Mucosa of rectum (tissue), 2 donors: Measurements from ENCODE around the gene STRN3.
"Not testable (repeated sequence)": the region's sequence is repeated elsewhere in the genome, so short reads cannot be mapped to it uniquely, and the experiment has no call there.

Experiments
- H3K27ac ChIP-seq, 2 donors: one replicate each; pipeline ENCODE4 v1.7.0; 2013; ENCODE audit warnings: inconsistent platforms in 2 of 2, low read depth in 2 of 2, low read length in 2 of 2
- H3K27me3 ChIP-seq, 2 donors: one replicate each; pipeline ENCODE4 v1.7.0; 2013; ENCODE audit warnings: low read length in 2 of 2; ENCODE audit not compliant: control insufficient read depth in 2 of 2, insufficient read depth in 2 of 2
- H3K36me3 ChIP-seq, 2 donors: one replicate each; pipeline ENCODE4 v1.7.0; 2013; ENCODE audit warnings: low read length in 2 of 2; ENCODE audit not compliant: control insufficient read depth in 2 of 2, insufficient read depth in 2 of 2
- H3K4me1 ChIP-seq, 2 donors: one replicate each; pipeline ENCODE4 v1.7.0; 2013; ENCODE audit warnings: low read length in 2 of 2, mild to moderate bottlenecking in 1 of 2; ENCODE audit not compliant: control insufficient read depth in 2 of 2, insufficient read depth in 2 of 2
- H3K4me3 ChIP-seq, 2 donors: one replicate each; pipeline ENCODE4 v1.7.0; 2013; ENCODE audit warnings: low read length in 2 of 2
- H3K9ac ChIP-seq, 2 donors: one replicate each; pipeline ENCODE4 v1.7.0; 2013; ENCODE audit warnings: low read length in 2 of 2, low read depth in 1 of 2, mild to moderate bottlenecking in 1 of 2
- H3K9me3 ChIP-seq, 2 donors: one replicate each; pipeline ENCODE4 v1.7.0; 2013; ENCODE audit warnings: low read length in 2 of 2; ENCODE audit not compliant: control insufficient read depth in 2 of 2
- donor health status: healthy.
- donor health status: Normal muscosa, but diverticular disease.

The STRN3 gene

DNA sequence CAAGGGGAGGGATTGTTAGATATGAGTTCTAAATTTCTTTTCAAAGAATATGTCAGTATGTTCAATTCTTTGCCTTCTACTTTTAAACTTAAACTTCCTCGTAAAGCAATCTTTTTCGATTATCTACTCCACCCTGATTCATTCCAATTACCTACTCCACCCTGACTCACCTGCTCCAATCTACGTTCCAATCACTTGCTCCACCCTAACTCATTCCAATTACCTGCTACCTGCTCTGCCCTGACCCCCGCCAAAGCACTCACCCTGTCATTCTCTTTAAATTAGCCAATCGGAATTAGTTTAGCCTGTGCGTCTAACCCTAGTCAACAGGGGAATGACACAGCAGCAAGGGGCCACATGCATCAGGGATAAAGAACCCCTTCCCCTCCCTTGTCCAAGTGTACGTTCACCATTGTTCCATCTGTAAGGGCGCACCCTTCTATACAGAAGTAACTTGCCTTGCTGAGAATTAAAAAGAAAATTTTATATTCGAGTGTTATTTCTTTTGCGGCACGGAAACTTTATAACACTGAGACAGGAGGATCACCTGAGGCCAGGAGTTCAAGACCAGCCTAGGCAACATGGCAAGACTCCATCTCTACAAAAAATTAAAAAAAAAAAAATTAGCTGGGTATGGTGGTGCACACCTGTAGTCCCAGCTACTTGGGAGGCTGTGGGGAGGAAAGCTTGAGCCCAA is 54.0 kb downstream of the STRN3 start:
- H3K27ac ChIP-seq, H3K36me3 ChIP-seq, H3K4me1 ChIP-seq, H3K9ac ChIP-seq, H3K4me3 ChIP-seq, H3K27me3 ChIP-seq, H3K9me3 ChIP-seq: not testable (repeated sequence)

GRCh38 chr14:30971586-30971985 is 54.6 kb downstream of the STRN3 start:
- Histone ChIP-seq H3K36me3 (peaks cover 3 to 4% of the 10 kb centered on the region in 2 donors), H3K27ac (no peak overlapping the region), H3K4me1 (no peaks in the 10 kb centered on the region), H3K27me3 (no peaks in the 10 kb centered on the region), H3K9me3 (peaks cover 4% of the 10 kb centered on the region in 2 donors), H3K9ac (no peak overlapping the region), H3K4me3 (no peak overlapping the region)

DNA sequence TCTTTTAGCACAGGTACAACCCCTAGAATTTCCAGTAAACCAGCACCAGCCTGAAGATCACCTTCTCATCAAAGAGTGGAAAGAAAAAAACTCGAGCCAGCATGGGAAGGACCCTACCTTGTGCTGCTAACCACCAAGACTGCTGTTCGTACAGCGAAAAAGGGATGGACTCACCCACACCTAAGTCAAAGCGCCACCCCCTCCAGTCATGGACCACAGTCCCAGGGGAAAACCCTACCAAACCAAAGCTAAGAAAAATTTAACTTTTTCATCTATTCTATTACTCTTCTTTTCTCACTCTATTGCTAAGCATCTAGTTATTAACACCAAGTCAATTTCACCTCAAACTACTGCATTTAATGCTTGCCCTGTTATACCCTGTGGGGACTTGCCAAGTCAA is 56.4 kb downstream of the STRN3 start:
- H3K4me3 ChIP-seq, H3K27me3 ChIP-seq, H3K9ac ChIP-seq, H3K27ac ChIP-seq, H3K36me3 ChIP-seq, H3K4me1 ChIP-seq: not testable (repeated sequence)
- H3K9me3 ChIP-seq, result peaks cover 4 to 12% of the 10 kb centered on the region in 2 donors

DNA sequence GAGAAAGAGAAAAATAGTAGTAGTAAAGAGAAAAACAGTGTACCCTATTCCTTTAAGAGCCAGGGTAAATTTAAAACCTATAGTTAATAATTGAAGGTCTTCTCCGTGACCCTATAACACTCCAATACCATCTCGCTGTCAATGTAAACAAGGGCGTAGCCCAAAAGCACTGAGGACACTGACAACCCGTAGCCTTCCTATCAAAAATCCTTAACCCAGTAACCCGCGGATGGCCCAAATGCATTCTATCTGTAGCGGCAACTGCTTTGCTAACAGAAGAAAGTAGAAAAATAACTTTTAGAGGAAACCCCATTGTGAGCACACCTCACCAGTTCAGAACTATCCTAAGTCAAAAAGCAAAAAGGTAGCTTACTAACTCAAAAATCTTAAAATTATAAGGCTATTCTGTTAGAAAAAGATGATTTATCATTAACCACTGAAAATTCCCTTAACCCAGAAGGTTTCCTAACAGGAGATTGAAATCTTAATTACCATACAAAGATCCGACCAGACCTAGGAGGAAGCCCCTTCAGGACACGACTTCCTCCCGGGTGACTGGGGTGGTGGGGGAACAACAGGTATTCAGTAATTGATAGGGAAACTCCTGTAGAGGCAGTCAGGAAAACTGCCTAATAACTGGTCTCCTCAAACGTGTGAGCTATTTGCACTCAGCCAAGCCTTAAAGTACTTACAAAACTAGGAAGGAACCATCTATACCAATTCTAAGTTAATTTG is 58.6 kb downstream of the STRN3 start:
- not testable (repeated sequence) for H3K4me3 ChIP-seq, H3K36me3 ChIP-seq, H3K9ac ChIP-seq, H3K4me1 ChIP-seq, H3K27me3 ChIP-seq, H3K27ac ChIP-seq
- peaks cover 4 to 12% of the 10 kb centered on the region in 2 donors for H3K9me3 ChIP-seq

DNA sequence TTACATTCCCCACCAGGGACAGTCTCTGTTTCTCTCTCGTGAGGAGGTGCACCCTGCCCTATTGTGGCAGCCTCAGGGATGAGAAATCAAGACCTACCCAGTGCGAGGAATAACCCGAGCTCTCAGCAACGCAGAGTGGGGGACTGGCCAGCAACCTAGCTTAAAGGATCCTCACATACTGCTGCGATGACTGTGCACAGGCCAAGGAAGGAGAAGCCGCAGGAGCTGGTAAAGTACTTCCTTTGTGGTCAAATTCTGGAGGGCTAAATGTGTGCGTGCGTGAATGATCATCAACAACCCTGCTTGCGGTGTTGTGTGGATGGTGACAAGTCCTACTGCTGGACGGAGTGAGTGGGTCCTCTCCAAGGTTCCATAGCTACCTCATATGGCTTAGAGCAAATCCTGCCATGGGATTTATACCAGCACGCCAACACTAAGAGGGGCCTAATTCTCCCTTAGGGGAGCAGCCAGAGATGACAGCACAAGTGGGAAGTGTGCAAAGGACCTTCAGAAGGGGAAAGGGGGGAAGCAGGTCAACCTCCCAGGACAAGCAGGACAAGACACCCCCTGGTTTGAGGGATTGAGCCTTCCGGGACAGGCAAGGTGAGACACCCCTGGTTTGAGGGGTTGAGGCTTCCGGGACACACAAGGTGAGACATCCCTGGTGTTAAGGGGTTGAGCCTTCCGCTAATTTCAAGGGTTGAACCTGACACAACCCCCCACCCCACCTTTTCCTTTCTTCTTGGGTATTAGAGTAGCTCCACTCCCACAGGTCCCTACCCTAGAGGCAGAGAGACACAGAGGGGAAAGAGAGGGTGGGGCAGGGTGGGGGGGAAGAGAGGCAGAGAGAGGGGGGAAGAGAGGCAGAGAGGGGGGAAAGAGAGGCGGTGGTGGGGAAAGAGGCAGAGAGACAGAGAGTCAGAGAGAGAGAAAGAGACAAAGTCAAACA is 59.5 kb downstream of the STRN3 start:
- no peaks in the 10 kb centered on the region for H3K4me1 ChIP-seq
- no peak overlapping the region for H3K27ac ChIP-seq
- H3K27me3 ChIP-seq, result no peaks in the 10 kb centered on the region
- peaks cover 7 to 9% of the 10 kb centered on the region in 2 donors for H3K36me3 ChIP-seq
- H3K9ac ChIP-seq, result no peak overlapping the region
- H3K9me3 ChIP-seq, result peaks cover 4 to 12% of the 10 kb centered on the region in 2 donors
- H3K4me3 ChIP-seq, result no peak overlapping the region

DNA sequence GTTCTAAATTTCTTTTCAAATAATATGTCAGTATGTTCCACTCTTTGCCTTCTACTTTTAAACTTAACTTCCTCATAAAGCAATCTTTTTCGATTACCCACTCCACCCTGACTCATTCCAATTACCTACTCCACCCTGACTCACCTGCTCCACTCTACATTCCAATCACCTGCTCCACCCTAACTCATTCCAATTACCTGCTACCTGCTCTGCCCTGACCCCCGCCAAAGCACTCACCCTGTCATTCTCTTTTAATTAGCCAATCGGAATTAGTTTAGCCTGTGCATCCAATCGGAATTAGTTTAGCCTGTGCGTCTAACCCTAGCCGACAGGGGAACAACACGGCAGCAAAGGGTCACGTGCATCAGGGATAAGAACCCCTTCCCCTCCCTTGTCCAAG is 60.3 kb downstream of the STRN3 start:
- not testable (repeated sequence) for H3K9ac ChIP-seq, H3K27ac ChIP-seq, H3K4me3 ChIP-seq, H3K4me1 ChIP-seq, H3K36me3 ChIP-seq, H3K27me3 ChIP-seq
- H3K9me3 ChIP-seq, result peaks cover 4 to 12% of the 10 kb centered on the region in 2 donors

- not testable (repeated sequence) for H3K4me1 ChIP-seq, H3K9ac ChIP-seq, H3K27me3 ChIP-seq, H3K4me3 ChIP-seq, H3K36me3 ChIP-seq, H3K27ac ChIP-seq
- peaks cover 4 to 12% of the 10 kb centered on the region in 2 donors for H3K9me3 ChIP-seq
These were observed 63.6 kb downstream of the STRN3 start for GRCh38 chr14:30962537-30962936.

DNA sequence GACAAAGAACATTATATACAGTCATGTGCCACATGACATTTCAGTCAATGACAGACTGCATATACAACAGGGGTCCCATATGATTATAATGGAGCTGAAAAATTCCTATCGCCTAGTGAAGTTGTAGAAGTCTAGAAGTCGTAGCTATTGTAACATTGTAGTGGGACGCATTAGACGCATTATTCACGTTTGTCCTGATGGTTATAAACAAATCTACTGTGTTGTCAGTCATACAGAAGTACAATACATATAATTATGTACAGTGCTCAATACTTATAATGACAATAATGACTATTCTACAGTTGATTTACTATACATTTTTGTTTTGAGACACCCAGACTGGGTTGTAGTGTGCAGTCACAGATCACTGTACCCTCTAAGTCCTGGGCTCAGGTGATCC is 64.8 kb downstream of the STRN3 start:
- H3K4me1 ChIP-seq, result no peaks in the 10 kb centered on the region
- H3K36me3 ChIP-seq, result peaks cover under 1 to 5% of the 10 kb centered on the region in 2 donors
- no peak overlapping the region for H3K27ac ChIP-seq
- peaks cover 0 to 5% of the 10 kb centered on the region in 2 donors for H3K9me3 ChIP-seq
- no peaks in the 10 kb centered on the region for H3K27me3 ChIP-seq
- no peak overlapping the region for H3K9ac ChIP-seq
- no peak overlapping the region for H3K4me3 ChIP-seq

DNA sequence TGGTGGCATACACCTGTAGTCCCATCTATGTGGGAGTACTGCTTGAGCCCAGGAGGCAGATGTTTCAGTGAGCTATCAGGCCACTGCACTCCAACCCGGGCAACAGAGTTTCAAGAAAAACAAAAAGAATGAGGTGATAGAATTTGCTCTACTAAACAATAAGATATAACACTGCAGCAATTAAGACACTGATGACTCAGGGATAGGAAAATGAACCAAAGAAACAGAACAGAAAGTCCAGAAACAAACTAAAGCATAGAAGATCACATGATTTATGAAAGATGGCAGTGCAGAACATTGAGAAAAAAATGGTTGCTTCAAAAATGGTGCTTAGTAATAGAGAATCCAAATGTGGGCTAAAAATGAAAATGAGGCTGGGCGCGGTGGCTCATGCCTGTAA is 66.0 kb downstream of the STRN3 start:
- no peaks in the 10 kb centered on the region for H3K9me3 ChIP-seq
- H3K36me3 ChIP-seq, result peaks cover 5 to 6% of the 10 kb centered on the region in 2 donors
- H3K9ac ChIP-seq, result no peak overlapping the region
- H3K27ac ChIP-seq, result no peak overlapping the region
- H3K4me1 ChIP-seq, result no peaks in the 10 kb centered on the region
- no peaks in the 10 kb centered on the region for H3K27me3 ChIP-seq
- no peak overlapping the region for H3K4me3 ChIP-seq
